ENCODE data around the gene CRPPA.
"Not testable (repeated sequence)": the region's sequence is repeated elsewhere in the genome, so short reads cannot be mapped to it uniquely, and the experiment has no call there.

The CRPPA gene

DNA sequence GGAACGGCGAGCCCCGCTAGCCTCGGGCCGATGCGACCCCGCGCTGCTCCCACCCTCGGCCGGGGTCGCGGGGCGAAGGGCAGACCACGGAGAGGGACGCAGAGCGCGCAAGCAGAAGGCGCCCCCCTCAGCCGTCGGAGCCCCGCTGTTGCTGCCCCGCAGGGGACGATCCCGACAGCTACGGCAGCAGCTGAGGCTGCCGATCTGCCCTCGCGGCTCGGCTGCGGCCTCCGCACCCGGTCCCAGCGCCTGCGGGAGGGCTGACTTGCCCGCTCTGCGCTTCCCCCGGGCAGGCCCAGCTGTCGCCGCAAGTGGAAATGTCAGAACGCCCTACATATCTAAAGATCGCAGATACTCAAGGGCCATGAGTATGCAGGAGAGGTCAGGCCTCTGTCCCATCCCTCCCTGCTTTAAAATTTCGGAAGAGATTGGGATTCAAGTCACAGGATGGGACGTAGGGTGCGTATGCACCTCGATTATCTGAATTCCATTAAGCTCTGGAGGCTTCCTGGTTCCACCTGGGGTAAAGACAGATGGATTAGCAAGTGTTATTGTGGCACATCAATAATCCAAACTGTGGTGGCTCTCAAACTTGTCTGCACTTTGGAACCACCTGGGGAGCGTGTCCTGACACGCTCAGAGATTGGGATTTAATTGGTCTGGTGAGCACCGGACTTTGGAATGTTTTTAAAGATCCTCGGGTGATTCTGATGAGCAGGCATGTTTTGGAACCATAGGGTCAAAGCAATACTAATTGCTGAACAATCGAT, at the start of gene CRPPA:
CRPPA (minus strand) TSS at position 206 of the 770 bp plus-strand sequence. CDS start 216 bp downstream, outside the sequence.
- DNase-seq: no peak

DNA sequence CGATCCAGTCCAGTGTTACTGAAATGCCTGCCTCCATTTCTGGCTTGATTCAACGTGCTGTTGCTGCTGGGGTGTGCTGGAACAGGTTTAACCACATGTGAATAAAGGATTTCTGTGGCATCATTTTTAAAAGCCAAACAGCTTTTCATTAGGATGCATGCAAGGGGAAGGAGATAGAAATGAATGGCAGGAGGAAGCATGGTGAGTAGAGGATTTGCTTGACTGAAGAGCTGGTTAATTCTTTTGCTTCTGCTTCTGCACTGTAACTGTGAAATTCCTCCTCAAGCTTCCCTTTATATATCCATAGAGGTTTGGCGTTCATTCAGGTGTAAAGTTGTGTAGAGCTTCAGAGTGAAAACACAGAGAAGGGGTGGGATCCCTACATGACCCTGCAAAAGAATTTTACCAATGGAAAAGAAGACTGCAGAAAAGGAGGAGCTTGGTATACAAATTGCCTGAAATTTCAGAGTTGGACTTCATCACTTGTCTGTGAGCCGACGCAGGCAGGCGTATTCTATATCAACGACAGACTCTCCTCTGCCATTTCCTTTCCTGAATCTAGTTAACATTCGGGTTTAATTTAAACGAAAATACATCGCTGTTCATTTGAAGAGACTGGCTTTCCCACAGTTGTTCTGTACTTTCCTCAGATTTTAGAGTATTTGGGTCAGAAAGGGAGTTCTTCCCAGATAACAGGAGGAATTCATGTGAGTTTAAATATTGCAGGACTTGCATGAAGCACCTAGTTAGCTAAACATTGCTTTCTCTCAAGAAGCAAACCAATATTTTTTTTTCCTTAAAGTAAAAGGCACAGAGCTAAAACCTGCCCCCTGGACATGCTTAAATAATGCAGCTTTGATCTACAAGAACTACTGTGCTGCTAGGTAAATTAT, 44.4 kb upstream of the CRPPA start, which contains the start of gene SOSTDC1:
SOSTDC1 (minus strand) TSS at position 270 of the 893 bp plus-strand sequence; CDS start at position 200, 70 bp downstream.
- no peak for DNase-seq

DNA sequence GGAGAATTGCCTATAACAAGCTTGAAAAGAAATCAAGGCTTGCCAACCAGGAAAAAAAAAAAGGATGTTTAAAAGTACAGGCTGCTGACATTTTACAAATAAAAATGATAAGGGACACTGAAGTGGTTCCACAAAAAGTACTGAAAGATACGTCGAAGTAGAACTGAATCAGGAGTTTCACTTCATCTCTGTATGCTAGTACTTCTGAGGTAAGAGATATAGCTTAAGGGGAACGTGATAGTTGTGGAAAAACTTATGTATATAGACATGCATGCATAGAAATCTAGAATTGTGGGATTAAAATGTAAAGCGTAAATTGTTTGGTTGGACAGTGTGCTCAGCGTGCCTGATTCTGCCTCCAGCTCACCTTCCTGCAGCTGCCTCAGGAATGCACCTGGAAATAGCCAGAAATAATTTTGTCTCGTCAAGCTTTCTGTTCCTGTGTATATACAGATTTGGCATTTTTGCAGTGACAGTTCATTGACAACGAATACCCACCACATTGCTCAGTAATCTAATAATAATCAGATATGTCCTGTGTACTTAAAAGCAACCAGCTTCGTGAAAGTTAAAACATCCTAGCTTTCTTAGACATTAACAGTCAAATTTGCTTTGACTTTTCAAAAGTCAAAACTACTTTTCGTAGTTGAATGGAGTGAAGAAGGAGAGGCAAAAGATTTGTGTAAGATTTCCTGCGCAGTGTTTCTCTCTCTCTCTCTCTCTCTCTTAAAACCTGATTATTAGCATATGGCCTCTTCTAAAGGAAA, 42.8 kb upstream of the CRPPA start:
- DNase-seq: no peak

DNA sequence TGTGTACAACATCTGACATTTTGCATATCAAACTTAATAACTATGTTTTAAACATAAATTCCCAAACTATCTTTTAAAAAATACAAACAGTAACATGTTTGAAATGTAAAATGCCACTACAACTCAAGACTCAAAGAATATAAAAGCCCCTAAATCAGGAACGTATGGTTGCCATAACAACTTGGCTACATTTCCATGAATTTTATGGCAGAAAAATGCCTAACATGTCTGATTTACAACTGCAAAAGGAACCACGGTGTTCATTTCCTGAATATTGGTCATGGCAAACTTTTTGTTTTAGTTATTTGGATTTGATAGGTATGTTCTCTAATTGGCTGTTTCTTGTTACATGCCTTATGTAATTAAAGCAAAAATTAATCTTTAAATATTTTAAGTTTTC, 42.2 kb upstream of the CRPPA start:
- no peak for DNase-seq

DNA sequence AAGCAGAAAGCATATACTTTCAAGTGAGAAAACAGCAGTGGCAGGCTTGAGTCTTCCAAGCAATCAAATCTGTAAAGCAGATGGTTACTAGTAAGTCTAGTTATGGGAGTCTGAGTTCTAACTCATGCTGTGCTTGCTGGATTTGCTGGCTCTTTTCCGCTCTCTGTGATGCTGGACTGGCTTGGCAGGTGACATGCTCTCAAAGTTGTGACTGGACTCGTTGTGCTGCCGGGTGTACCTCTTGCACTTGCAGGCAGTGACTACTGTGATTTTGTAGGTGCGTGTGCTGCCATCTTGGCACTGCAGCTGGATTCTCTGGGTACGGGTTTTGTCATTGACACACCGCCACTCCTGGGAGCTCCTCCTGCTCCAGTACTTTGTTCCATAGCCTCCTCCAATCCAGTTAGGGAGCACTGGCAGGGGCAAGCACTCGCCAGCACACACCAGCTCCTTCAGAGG, 41.1 kb upstream of the CRPPA start:
- DNase-seq: no peak

DNA sequence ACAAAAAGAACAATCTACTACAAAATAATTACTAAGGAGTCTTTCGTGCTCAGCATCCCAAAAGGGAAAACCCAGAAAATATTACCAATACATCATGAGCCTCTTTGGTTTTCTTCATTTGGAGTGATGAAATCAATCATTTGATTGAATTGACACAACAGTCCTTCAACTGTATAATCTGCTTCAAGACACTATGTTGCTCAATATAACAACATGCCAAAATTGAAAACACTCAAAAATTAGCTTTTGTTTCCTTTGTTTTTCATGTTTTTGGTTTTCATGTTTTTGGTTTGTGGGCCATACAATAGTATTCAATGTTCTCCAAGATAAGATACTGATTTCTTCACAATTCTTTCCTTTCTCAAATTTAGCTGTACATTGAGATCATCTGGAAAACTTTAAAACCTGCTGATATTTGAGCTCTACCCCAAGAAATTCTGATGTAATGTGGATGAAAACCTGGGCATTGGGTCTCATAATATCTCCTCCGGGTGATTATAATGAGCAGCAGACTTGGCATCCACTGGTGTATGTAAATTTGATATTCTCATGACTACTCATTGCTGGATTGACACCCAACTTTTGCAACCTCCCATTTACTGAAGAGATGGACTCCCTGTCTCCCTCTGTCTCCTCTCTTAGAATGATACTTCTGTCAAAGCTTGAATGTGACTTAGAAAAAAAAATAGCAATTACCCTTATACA, 39.6 kb upstream of the CRPPA start:
- no peak for DNase-seq

DNA sequence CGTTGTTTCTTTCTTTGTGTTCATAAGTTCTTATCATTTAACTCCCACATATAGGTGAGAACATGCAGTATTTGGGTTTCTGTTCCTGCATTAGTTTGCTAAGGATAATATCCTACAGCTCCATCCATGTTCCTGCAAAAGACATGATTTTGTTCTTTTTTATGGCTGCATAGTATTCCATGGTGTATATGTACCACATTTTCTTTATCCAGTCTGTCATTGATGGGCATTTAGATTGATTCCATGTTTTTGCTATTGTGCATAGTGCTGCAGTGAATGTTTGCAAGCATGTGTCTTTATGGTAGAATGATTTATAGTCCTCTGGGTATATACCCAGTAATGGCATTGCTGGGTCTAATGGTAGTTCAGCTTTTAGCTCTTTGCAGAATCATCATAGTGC, 35.0 kb upstream of the CRPPA start:
- not testable (repeated sequence) for DNase-seq

DNA sequence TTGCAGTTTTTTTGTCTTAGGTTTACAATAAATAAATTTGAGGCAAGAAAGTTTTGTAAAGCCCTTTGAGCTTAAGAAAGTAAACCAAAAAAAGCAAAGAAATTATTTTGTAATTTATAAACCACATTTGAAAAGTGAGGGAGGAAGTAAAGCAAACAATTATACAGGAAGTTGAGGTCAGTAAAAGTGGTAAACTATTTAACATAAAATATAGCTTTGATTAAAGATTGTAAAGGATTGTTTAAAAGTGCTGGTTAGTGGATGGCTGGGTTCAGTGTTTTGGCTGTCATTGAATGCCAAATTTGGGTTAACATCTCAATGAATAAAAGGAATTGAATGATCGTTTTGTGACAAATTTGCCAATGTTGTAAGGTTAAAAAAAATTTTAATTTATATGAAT, 34.3 kb upstream of the CRPPA start:
- no peak for DNase-seq

DNA sequence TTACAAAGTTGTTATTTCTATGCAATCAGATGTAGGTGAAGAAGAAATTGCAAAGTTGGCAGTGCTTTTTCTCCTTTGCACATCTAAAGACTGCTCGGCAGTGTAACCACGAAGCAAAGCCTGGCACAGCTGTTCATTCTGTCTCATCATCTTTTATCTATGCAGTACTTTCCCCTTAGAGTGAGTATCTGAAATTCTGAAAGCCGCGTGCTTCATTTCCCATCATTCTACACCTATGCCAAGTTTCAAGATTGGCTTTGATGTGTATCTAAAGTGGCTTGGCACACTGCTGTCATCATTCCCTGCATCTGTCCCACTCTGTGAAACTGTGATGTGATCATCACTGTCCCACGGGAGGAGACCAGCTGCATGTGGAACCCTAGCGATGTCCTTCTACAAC, 29.0 kb upstream of the CRPPA start:
- no peak for DNase-seq

DNA sequence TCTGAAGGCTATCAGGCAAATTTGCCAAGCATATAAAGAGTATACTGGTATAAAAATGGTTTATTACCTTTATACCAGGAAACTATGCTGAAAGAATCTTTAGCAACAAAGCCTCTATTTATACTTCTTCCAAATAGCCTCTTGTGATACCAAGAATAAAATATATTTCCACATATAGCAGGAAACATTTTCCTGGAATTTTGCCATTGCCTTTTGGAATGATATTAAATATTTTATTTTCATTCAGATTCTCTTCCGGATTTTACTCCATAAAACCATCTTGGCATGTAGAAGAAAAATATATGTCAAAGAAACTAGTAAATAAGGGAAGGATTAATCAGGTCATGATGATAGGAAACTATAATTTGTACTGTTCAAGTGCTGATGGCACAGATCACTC, 26.5 kb upstream of the CRPPA start:
- DNase-seq: no peak

DNA sequence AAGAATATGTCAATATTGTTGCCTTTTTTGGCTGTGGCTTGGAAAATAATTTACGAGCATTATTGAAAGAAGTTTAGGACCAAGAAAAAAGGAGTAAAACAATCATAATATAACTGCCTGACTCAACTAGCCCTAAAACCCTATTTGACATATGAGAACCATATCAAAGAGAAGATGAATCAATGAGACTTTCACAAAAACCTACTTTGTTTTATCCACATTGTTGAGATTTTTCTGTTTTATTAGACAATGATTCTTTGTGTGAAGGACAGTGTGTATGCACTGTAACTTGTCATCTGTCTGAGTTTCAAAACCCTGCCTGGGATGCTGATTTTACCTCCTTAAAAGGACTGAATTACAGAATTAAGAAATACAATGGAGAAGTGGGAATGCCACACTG, 25.2 kb upstream of the CRPPA start:
- no peak for DNase-seq

DNA sequence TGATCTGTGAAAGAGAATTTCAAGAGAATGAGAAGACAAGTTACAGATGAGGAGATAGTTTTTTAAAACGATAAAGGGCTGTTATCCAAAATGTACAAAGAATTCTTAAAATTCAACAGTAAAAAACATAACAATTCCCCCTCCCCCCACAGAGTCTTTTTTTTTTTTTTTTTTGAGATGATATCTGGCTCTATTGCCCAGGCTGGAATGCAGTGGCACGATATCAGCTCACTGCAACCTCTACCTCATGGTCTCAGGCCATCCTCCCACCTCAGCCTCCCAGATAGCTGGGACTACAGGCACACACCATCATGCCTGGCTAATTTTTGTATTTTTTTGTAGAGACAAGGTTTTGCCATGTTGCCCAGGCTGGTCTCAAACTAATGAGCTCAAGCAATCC, 22.5 kb upstream of the CRPPA start:
- not testable (repeated sequence) for DNase-seq

DNA sequence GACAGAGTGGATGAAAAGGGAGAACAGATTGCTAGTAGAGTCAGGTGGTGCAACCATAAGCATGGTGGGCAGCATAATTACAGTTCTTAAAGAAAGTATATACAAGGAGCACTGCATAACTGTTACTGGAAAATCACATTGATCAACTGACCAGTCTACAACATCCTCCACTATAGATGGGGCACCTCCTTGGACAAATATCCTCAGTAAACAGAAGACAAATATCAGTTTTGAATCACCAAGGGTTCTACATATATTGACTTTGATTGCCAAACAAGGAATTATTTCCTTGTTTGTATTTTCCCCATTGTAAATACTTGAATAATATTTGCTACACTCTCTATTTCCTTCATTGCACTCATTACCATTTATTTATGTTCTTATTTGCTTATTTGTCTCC, 17.6 kb upstream of the CRPPA start:
- no peak for DNase-seq

DNA sequence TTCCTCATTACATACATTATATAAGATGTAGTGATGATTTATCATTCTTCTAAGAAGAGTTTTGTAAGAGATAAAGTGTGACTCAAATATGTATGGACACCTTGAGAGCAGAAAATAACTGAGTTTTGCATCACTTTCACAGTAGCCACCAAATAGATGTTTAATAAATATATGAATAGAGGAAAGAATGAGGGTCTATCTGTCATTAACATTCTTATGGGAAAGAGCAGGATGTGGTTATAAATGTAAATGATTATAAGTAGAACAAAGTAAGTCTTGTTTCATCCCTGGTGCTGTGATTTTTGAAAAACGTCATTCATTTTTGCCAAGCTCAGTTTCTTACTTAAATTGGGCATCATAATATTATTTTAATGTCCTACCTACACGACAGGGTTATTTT, 15.0 kb upstream of the CRPPA start:
- DNase-seq: no peak

DNA sequence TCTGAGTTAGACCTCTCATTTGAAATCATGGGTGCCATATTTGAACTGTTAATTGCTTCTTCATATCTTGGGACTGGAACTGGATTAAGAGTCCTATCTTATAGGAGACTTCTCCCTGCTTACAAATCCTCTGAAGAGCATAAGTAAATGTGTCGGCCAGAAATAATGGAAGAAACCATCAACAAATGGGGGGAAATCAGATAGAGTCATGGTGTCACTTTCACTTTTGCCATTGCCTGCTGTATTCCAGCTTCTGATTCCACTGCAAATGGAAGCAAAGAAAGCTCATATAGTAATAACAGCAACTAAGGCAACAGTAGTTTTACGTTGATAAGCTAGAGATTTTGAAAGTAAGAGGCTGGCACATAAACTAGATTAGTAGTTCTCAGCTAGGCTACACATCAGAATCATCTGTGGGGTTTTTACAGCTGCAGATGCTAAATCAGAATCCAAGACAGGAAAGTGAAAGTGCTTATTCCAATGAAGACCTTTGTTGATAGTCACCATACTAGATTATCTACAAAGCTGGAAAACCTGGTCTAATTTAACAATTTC, 12.3 kb upstream of the CRPPA start:
- DNase-seq: no peak

DNA sequence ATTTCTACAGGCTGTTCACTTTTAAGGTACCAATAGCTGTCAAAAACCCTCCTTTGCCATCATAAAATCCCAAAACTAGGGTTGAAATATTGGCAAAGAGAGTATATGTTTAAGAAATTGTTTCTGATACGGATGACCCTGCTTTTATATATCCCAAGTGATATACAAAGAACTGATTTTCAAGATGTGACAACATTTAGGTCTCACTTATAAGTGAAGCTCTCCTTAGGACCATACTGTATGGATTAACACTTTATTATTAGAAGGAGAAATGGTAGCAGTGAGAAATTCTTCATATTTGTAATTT, 11.0 kb upstream of the CRPPA start:
- no peak for DNase-seq

DNA sequence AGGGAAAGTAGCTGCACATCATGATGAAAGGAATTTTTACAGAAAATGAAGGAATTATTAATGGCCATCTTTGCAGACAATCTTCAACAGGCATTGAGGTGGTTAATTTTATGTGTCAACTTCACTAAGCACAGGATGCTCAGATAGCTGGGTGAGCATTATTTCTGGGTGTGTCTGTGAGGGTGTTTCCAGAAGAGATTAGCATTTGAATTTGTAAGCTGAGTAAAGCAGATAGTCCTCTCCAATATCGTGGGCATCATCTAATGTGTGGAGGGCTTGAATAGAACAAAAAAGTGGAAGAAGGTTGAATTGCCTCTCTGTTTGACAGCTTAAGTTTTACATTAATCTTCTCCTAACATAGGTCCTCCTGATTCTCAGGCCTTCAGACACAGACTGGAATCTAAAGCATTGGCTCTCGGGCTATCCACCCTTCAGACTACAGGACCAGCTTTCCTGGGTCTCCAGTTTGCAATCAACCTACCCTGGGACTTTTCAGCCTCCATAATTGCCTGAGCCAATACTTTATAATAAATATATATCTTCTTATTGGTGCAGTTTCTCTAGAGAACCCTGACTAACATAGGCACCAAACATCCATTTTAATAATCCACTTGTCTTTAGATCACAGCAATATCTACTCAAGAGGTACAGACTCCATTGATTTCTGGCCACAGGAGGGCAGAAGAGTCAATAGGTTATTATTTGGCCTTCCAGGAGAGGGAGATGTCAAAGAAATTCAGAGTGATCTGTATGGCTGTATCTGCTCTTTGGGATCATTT, 10.5 kb upstream of the CRPPA start:
- DNase-seq: peak; percentile 14

DNA sequence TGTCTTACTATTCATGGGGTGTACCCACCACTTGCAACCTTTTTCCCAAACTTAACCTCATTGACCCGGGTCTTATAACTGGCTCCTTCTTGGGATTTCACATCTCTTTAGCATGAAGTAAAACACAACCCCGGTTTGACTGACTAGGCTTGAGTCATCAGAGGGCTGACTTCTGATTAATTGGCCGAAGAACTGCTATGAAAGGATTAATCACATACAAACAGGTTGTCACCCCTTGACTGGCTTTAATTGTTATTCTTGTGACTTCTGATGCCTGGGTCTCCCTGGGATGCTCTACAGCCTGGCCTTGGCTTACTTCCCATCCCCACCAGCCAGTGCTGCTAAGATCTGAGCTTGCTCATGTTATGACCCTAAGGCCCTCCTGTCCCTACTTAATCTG, 8.8 kb upstream of the CRPPA start:
- no peak for DNase-seq

DNA sequence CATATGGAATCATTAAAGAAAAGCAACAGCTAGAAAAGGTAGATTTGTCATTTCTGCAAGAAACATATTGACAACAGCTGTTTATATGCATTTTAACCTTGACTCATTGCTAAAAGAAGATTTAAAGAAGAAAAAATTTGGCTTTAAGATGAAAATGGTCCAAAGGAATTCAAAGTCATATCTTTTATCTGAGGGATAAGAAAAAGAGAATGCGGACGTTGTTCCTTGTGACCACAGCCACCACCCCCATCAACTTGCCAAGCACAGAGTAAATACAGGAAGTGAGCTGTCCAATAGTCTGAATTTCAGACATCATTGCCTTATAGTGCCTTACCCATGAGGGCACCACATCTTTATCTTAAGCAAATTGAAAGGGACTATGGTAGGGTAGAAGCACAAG, 7.3 kb upstream of the CRPPA start:
- no peak for DNase-seq

DNA sequence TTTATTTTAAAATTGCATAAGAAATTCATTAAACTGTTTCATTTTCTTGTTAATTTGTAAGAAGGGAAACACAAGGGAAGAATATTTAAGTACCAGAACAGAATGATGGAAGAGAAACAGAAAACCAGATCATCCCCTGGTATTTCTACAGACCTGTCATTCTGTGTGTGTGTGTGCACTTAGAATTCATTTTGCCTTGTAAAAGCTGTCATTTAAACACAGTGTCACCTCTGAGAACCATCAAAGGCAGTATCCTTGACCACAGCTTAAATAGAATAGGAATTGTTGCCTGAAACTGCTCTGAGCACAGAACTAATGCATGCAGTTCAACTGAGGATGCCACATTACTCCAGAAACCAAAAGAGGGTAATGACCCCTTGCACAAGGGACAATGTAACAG, 6.8 kb upstream of the CRPPA start:
- no peak for DNase-seq

DNA sequence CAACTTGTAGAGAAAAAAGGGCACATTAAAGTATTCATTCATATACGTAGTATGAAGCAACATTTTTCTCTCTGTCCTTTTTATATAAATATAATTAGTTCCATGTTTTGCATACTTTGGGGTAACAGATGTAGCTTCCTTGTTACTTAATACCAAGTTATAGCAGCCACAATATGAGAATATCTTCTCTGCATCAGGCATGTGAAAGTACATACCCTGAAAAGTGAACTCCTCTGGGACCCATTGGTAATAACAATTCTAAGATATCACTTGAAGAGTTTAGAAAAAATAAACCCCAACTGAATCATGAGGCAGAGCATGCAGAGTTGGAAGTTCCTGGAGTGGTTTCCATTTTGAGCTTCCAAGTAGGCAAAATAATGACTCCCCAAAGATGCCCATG, 2.4 kb upstream of the CRPPA start:
- DNase-seq: no peak

DNA sequence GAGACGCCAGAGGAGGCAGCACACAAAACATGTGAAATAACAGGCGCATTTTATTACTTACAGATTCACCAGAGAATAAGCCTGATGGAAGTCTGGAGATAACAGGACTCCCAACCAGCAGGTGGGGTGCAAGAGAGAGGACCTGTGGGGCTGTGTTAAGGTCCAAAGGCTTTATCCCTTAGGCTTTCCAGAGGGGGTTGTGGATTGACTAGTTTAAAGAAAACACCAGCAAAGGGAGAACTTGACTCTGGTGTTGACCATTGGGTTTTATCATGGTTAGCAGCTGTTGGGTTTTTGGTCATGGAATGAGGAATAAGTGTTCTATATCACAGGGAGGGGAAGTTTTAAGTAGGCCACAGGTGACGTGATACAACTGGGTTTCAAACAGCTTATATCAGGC, 1.6 kb upstream of the CRPPA start:
- DNase-seq: no peak
